ENCODE data around the gene NCKAP5. TPM values are rescaled to one million over a fixed set of nuclear protein-coding genes. Genes with fewer than 3 reads are reported as not detected.

The NCKAP5 gene
- total and polyA plus RNA-seq, 4 donors, result 0.57 to 2.8 (median 2.4) TPM

GRCh38 chr2:132901661-132902060 is 666.6 kb downstream of the NCKAP5 start:
- H3K9ac ChIP-seq (ENCODE audit: low read depth in 1 of 2, low read length in 2 of 2), result no peak overlapping the region
- H3K4me1 ChIP-seq (ENCODE audit: control insufficient read depth in 4 of 4, insufficient read depth in 4 of 4, low read length in 3 of 4), result no peaks in the 10 kb centered on the region
- no peaks in the 10 kb centered on the region for H3K27me3 ChIP-seq (ENCODE audit: control insufficient read depth in 4 of 4, insufficient read depth in 4 of 4, low read length in 3 of 4)
- TF ChIP-seq RXRA (IDR thresholded peaks at IDR 0.05) (no peak), CTCF (IDR thresholded peaks at IDR 0.05; ENCODE audit: low read depth, low read length, missing input control) (no peak), FOXA1 (IDR thresholded peaks at IDR 0.05) (no peak), HNF4G (IDR thresholded peaks at IDR 0.05) (no peak), HNF4A (conservative IDR thresholded peaks at IDR 0.05) (no peak), YY1 (IDR thresholded peaks at IDR 0.05) (no peak), SP1 (IDR thresholded peaks at IDR 0.05) (no peak), RAD21 (IDR thresholded peaks at IDR 0.05) (no peak), TAF1 (conservative IDR thresholded peaks at IDR 0.05) (no peak), REST (IDR thresholded peaks at IDR 0.05) (no peak), MAX (IDR thresholded peaks at IDR 0.05) (no peak), FOXA2 (IDR thresholded peaks at IDR 0.05) (no peak), NR2F2 (IDR thresholded peaks at IDR 0.05) (no peak)
- no peaks in the 10 kb centered on the region for H3K9me3 ChIP-seq (ENCODE audit: control insufficient read depth in 4 of 4, low read length in 3 of 4)
- DNase-seq (ENCODE audit: low spot score), result no peak
- H3K36me3 ChIP-seq (ENCODE audit: control insufficient read depth in 4 of 4, insufficient read depth in 3 of 4, low read depth in 1 of 4, low read length in 3 of 4), result no peaks in the 10 kb centered on the region
- H3K4me3 ChIP-seq (ENCODE audit: low read depth in 1 of 3, low read length in 3 of 3), result no peak overlapping the region
- H3K27ac ChIP-seq (ENCODE audit: low read depth in 1 of 2, low read length in 2 of 2), result no peak overlapping the region

GRCh38 chr2:132897111-132897510 is 671.2 kb downstream of the NCKAP5 start:
- Histone ChIP-seq H3K9ac (ENCODE audit: low read depth in 1 of 2, low read length in 2 of 2) (no peak overlapping the region), H3K36me3 (ENCODE audit: control insufficient read depth in 4 of 4, insufficient read depth in 3 of 4, low read depth in 1 of 4, low read length in 3 of 4) (no peaks in the 10 kb centered on the region), H3K9me3 (ENCODE audit: control insufficient read depth in 4 of 4, low read length in 3 of 4) (no peaks in the 10 kb centered on the region), H3K27ac (ENCODE audit: low read depth in 1 of 2, low read length in 2 of 2) (no peak overlapping the region), H3K4me3 (ENCODE audit: low read depth in 1 of 3, low read length in 3 of 3) (no peak overlapping the region), H3K4me1 (ENCODE audit: control insufficient read depth in 4 of 4, insufficient read depth in 4 of 4, low read length in 3 of 4) (no peaks in the 10 kb centered on the region), H3K27me3 (ENCODE audit: control insufficient read depth in 4 of 4, insufficient read depth in 4 of 4, low read length in 3 of 4) (no peaks in the 10 kb centered on the region)
- no peak for TF ChIP-seq RXRA (IDR thresholded peaks at IDR 0.05)
- WGBS, result over 99% methylated on average over 2 of the region's 2 CpGs
- no peak for DNase-seq (ENCODE audit: low spot score)

GRCh38 chr2:132896073-132896472 is 672.2 kb downstream of the NCKAP5 start:
- TF ChIP-seq HNF4G (IDR thresholded peaks at IDR 0.05) (no peak), GABPA (IDR thresholded peaks at IDR 0.05 in 1 of 2, conservative IDR thresholded peaks at IDR 0.05 in 1 of 2) (no peak), HNF4A (conservative IDR thresholded peaks at IDR 0.05) (no peak), YY1 (IDR thresholded peaks at IDR 0.05) (no peak), NR2F2 (IDR thresholded peaks at IDR 0.05) (no peak), FOXA1 (IDR thresholded peaks at IDR 0.05) (no peak), CTCF (IDR thresholded peaks at IDR 0.05; ENCODE audit: low read depth, low read length, missing input control) (no peak), RAD21 (IDR thresholded peaks at IDR 0.05) (no peak), ATF3 (IDR thresholded peaks at IDR 0.05) (no peak), REST (IDR thresholded peaks at IDR 0.05) (no peak)

More at GRCh38 chr2:132896073-132896472, 672.2 kb downstream of the NCKAP5 start:
- Histone ChIP-seq H3K27me3 (ENCODE audit: control insufficient read depth in 4 of 4, insufficient read depth in 4 of 4, low read length in 3 of 4) (no peaks in the 10 kb centered on the region), H3K9me3 (ENCODE audit: control insufficient read depth in 4 of 4, low read length in 3 of 4) (no peaks in the 10 kb centered on the region), H3K4me1 (ENCODE audit: control insufficient read depth in 4 of 4, insufficient read depth in 4 of 4, low read length in 3 of 4) (no peaks in the 10 kb centered on the region), H3K9ac (ENCODE audit: low read depth in 1 of 2, low read length in 2 of 2) (no peak overlapping the region), H3K36me3 (ENCODE audit: control insufficient read depth in 4 of 4, insufficient read depth in 3 of 4, low read depth in 1 of 4, low read length in 3 of 4) (no peaks in the 10 kb centered on the region), H3K27ac (ENCODE audit: low read depth in 1 of 2, low read length in 2 of 2) (no peak overlapping the region), H3K4me3 (ENCODE audit: low read depth in 1 of 3, low read length in 3 of 3) (no peak overlapping the region)
- DNase-seq (ENCODE audit: low spot score), result no peak
- WGBS, result 75% methylated on average over 7 of the region's 7 CpGs
